Neutrophil (primary cell): ENCODE data around the gene TMTC2.

ENCODE experiments used
- H3K27ac ChIP-seq: fragments of 200-600 bp; sonication (generic); 2 replicates; pipeline ENCODE4 v1.5.1; 2016; ENCODE audit warnings: mild to moderate bottlenecking, moderate library complexity
- H3K27me3 ChIP-seq: fragments of 200-600 bp; sonication (generic); 2 replicates; pipeline ENCODE4 v1.6.0; 2016; ENCODE audit warnings: mild to moderate bottlenecking
- H3K36me3 ChIP-seq: fragments of 200-600 bp; sonication (generic); 2 replicates; pipeline ENCODE4 v1.5.1; 2017
- H3K4me1 ChIP-seq, 2 experiments: fragments of 200-600 bp in 1 of 2; sonication (generic) in 1 of 2; 1 replicate in 1 of 2; 2 replicates in 1 of 2; pipeline versions ENCODE4 v1.5.1 to v1.6.1; 2013 to 2016; ENCODE audit warnings: low read depth in 1 of 2, low read length in 1 of 2, mild to moderate bottlenecking in 1 of 2, moderate library complexity in 1 of 2; ENCODE audit not compliant: control insufficient read depth in 1 of 2, insufficient read depth in 1 of 2
- H3K4me3 ChIP-seq, 2 experiments: fragments of 200-600 bp in 1 of 2; sonication (generic) in 1 of 2; 1 replicate in 1 of 2; 2 replicates in 1 of 2; pipeline ENCODE4 v1.5.1; 2013 to 2016; ENCODE audit warnings: low read depth in 1 of 2, low read length in 1 of 2, mild to moderate bottlenecking in 1 of 2, moderate library complexity in 1 of 2
- H3K9me3 ChIP-seq: fragments of 200-600 bp; sonication (generic); 2 replicates; pipeline ENCODE4 v1.5.1; 2016
- TF ChIP-seq, protein P1 (sequence below): fragments of 200-600 bp; sonication (generic); IDR thresholded peaks from 2 replicates; pipeline ENCODE4 v1.5.1; 2016; ENCODE audit warnings: antibody characterized with exemption

TMTC2 gene

DNA sequence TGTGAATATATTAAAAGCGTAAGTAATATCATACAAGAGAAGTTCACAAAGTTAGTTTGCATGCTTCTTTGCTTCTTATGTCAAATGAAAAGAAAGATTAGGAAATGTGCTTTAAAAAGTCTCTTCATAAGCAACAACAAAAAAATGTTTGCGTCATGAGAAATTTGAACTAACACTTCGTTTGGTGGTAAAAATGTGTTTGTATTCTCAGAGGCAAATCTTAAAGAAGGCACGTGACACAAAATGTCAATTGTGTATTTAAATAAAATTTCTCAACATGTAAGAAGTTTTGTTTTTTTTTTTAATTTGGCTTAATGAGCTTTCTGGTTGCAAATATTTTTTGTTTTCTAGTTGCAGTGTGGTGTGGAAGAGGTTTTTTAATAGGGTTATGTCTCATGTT, 93.8 kb downstream of the TMTC2 start:
- Histone ChIP-seq H3K36me3 (no peaks in the 10 kb centered on the region), H3K4me1 (peaks cover 13 to 21% of the 10 kb centered on the region in 2 experiments), H3K27me3 (no peaks in the 10 kb centered on the region), H3K4me3 (no peak overlapping the region), H3K27ac (no peak overlapping the region), H3K9me3 (no peaks in the 10 kb centered on the region)
- TF ChIP-seq, protein P1, sequence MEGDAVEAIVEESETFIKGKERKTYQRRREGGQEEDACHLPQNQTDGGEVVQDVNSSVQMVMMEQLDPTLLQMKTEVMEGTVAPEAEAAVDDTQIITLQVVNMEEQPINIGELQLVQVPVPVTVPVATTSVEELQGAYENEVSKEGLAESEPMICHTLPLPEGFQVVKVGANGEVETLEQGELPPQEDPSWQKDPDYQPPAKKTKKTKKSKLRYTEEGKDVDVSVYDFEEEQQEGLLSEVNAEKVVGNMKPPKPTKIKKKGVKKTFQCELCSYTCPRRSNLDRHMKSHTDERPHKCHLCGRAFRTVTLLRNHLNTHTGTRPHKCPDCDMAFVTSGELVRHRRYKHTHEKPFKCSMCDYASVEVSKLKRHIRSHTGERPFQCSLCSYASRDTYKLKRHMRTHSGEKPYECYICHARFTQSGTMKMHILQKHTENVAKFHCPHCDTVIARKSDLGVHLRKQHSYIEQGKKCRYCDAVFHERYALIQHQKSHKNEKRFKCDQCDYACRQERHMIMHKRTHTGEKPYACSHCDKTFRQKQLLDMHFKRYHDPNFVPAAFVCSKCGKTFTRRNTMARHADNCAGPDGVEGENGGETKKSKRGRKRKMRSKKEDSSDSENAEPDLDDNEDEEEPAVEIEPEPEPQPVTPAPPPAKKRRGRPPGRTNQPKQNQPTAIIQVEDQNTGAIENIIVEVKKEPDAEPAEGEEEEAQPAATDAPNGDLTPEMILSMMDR, result no peak

DNA sequence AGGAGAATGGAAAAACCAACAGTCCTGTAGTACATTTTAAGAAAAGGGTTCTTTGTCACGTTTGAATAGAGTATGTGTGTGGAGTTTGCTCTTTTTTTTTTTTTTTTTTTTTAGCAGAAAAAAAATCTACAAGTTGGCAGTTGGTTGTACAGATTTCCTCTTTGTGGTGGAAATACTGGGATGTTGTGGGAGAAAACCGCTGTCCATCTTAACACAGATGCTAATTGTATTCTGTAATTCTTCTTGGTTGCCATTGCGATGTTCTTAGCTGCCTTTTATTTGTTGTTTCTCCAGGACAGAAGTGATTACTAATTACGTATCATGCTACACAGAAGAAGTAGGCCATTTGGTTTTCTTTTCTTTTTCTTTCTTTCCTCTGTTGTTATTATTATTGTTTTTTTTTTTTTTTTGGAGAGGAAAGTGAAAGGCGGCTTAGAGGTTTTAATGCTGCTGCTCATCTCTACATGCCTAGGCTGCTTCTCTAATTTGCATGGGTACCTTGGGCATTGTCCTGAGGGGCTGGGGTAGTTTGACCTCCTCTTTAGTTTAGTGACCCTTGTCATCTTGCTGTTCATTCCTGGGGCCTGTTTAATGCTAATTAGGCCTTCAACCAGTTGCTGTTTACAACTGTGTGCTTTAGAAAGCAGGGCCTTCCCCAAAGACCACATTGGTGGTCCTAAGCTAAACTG, 94.7 kb downstream of the TMTC2 start:
- Histone ChIP-seq H3K27ac (no peak overlapping the region), H3K4me1 (peaks cover 18 to 27% of the 10 kb centered on the region in 2 experiments), H3K36me3 (no peaks in the 10 kb centered on the region), H3K4me3 (no peak overlapping the region), H3K9me3 (no peaks in the 10 kb centered on the region), H3K27me3 (no peaks in the 10 kb centered on the region)
- TF ChIP-seq, protein P1, result no peak

DNA sequence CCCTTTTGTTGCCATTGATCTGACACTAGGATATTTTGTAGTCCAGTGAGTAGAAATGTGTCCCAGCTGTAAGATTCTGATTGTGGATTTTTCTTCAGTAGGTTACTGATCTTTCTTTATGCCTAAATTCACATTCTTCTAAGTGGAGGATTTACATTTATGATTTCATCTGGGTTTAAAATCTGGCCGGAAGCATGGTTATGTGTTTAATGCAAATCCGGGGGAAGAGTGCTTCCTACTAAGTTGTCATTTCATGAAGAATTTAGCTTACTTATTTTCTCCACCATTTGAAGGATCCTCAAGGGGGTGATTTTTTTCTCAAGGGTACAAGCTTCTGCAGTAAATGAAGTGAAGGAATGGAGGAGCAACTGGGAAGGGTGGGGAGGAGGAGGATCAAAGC, 96.7 kb downstream of the TMTC2 start:
- TF ChIP-seq, protein P1, result no peak
- Histone ChIP-seq H3K27me3 (no peaks in the 10 kb centered on the region), H3K36me3 (no peaks in the 10 kb centered on the region), H3K27ac (no peak overlapping the region), H3K4me3 (no peak overlapping the region), H3K9me3 (no peaks in the 10 kb centered on the region), H3K4me1 (peaks cover 18 to 27% of the 10 kb centered on the region in 2 experiments)

DNA sequence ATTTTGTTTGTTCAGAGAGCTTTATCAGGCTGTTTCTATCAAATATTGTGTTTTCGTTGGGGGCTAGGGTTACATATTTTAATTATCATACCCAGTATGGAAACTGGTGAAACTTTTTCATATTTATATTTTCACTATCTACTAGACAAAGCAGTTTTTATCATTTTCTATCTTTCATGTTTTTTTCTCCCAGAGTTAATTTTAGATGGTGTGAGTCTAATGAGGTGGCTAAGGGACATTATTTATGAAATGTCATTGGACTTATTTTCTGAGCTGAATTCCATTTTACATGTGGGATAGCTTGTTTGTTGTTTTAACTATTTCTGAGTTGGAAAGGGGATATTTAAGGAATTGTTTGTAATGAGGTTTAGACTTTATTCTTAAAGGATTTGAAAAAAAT, 100.3 kb downstream of the TMTC2 start:
- peaks cover 18 to 27% of the 10 kb centered on the region in 2 experiments for H3K4me1 ChIP-seq
- no peak overlapping the region for H3K4me3 ChIP-seq
- no peaks in the 10 kb centered on the region for H3K36me3 ChIP-seq
- no peaks in the 10 kb centered on the region for H3K27me3 ChIP-seq
- TF ChIP-seq, protein P1, result no peak
- H3K9me3 ChIP-seq, result no peaks in the 10 kb centered on the region
- no peak overlapping the region for H3K27ac ChIP-seq

DNA sequence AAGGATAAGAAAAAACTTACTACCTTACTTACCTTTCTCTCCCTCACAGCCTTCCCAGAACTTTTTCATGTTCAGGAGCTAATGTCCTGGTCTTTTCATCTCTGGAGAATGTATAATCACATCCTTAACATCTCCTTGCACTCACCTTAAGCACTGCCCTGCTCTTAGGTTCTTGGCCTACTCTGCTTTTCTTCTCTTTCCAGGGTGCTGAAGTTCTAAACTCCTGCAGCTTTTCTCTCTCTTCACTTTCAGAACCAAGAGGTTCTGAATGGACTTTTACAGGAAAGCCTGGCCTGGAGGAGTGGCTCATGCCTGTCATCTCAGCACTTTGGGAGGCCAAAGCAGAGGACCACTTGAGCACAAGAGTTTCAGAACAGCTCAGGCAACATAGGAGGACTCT, 101.9 kb downstream of the TMTC2 start:
- Histone ChIP-seq H3K27ac (no peak overlapping the region), H3K4me1 (peaks cover 18 to 25% of the 10 kb centered on the region in 2 experiments), H3K4me3 (no peak overlapping the region), H3K27me3 (no peaks in the 10 kb centered on the region), H3K36me3 (no peaks in the 10 kb centered on the region), H3K9me3 (no peaks in the 10 kb centered on the region)
- TF ChIP-seq, protein P1, result no peak
